ENCODE measurements around the gene TTC9C. TPM values are rescaled to one million over a fixed set of nuclear protein-coding genes. Genes with fewer than 3 reads are reported as not detected.
A peak's percentile ranks its signal among the peaks of the same experiment; 100 is the strongest.

Gene TTC9C
- total and polyA plus RNA-seq, 2 of the 13 experiments (the other 11 are each of a cell fraction or from before 2014, with no cell fraction given) = 28.0 to 36.4 TPM

- no peak for TF ChIP-seq GMEB1 (CRISPR knock-in tag; IDR thresholded peaks at IDR 0.05; ENCODE audit: borderline replicate concordance)
- TF ChIP-seq ZNF510 (CRISPR knock-in tag; IDR thresholded peaks at IDR 0.05; ENCODE audit: low read depth) = 0 out of 2 replicates have a peak, but pooled peaks have one; percentile 30
- no peak for TF ChIP-seq NAIF1 (CRISPR knock-in tag; IDR thresholded peaks at IDR 0.05; ENCODE audit: borderline replicate concordance)
- peak; percentile 44; the same call in 1 of the 2 replicates for TF ChIP-seq ZNF501 (CRISPR knock-in tag; IDR thresholded peaks at IDR 0.05)
- peak; percentile 78 for TF ChIP-seq SMC3 (IDR thresholded peaks at IDR 0.05; ENCODE audit: low read length)
- peak; percentile 72 for TF ChIP-seq STAG1 (CRISPR knock-in tag; IDR thresholded peaks at IDR 0.05)
- TF ChIP-seq PATZ1 (CRISPR knock-in tag; IDR thresholded peaks at IDR 0.05) = peak; percentile 35; the same call in 1 of the 2 replicates
- TF ChIP-seq CTCF (CRISPR knock-in tag; IDR thresholded peaks at IDR 0.05) = peak; percentile 85
These were observed 33.7 kb upstream of the TTC9C start (continued) for GRCh38 chr11:62694455-62695167.
